ENCODE data around the gene PRAMEF9.
"Not testable (repeated sequence)": the region's sequence is repeated elsewhere in the genome, so short reads cannot be mapped to it uniquely, and the experiment has no call there.

PRAMEF9 gene

GRCh38 chr1:13171548-13171947 is at the start of gene PRAMEF9:
PRAMEF9 (plus strand) TSS chr1:13171848; CDS start chr1:13175281, 3,433 bp downstream.
- DNase-seq, result not testable (repeated sequence)

GRCh38 chr1:13155909-13156308 is 15.7 kb upstream of the PRAMEF9 start, which contains the start of gene PRAMEF26:
PRAMEF26 (minus strand) TSS chr1:13156009; CDS start chr1:13153095, 2,914 bp downstream.
- not testable (repeated sequence) for DNase-seq

DNA sequence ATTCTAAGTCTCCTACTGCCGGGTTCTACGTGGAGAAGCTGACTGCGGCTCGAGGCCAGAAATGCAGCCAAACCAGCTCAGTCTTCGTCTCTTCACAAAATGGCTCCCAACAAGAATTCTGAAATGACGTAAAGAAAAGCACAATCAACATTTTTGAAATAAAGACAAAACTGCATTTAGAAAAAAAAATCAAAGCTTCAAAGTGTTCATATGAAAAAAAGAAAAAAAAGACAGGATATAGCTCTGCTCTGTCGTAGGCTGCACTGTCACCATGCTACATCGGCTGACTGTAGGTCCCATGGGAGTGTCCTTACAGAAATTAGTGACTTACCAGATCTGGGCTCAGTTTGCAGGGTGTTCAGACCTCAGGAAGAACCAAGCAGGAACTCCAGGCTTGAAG is 6.1 kb upstream of the PRAMEF9 start, which contains the start of gene HNRNPCL4:
Gene HNRNPCL4, minus strand, starts transcription at position 101 of the 400 bp plus-strand sequence. CDS start 164 bp downstream, outside the sequence.
- not testable (repeated sequence) for DNase-seq

DNA sequence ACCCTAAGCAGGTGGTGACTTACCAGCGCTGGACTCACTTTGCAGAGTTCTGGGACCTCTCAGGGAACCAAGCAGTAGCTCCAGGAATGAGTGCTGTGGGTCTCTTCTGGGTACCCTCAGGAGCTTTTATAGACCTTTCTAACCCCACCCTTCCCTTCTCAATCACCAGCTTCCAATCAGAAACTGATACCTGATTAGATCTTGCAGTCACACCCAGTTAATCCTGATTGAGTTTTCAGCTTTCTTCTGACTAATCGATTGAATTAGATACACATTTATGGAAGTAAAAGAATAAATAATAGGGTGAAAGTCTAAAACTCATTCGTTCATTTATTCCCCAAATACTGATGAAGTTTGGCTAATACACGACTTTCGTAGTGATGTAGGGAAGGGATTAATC is 29.7 kb downstream of the PRAMEF9 start, which contains the start of gene PRAMEF13:
Gene PRAMEF13, minus strand, starts transcription at position 101 of the 400 bp plus-strand sequence. CDS start 1,820 bp downstream, outside the sequence.
- not testable (repeated sequence) for DNase-seq

- DNase-seq, result not testable (repeated sequence)
Measured at GRCh38 chr1:13208712-13209111, 37.1 kb downstream of the PRAMEF9 start.

DNA sequence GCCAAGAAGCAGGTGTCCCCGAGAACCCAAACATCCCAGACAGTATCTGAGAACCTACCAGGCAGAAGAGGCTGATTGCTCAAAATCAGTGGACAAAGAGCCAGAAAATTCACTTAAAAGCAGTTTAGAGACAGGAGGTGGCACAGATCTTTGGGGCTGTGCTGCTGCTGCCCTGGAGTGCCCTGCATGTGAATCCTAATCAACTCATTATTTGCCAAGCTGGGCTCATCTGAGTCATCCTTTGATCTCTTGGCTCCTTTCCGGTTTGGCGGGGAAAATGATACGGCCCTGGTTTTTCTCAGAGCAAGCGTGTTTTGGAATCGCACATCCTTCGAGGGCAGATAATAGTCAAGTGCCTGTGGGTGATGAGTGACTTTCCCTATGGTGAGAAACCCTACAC is 45.0 kb downstream of the PRAMEF9 start:
- DNase-seq, result not testable (repeated sequence)

GRCh38 chr1:13219203-13219602 is 47.6 kb downstream of the PRAMEF9 start:
- not testable (repeated sequence) for DNase-seq

- not testable (repeated sequence) for DNase-seq
Measured at GRCh38 chr1:13222788-13223187, 51.1 kb downstream of the PRAMEF9 start.

GRCh38 chr1:13224480-13225060 is 52.9 kb downstream of the PRAMEF9 start:
- DNase-seq, result peak; percentile 52

- peak; percentile 49 for DNase-seq
Measured at GRCh38 chr1:13225675-13226204, 54.1 kb downstream of the PRAMEF9 start, which contains the start of gene PRAMEF18. PRAMEF18 (minus strand) TSS chr1:13226154; CDS start chr1:13226106, 48 bp downstream.

DNA sequence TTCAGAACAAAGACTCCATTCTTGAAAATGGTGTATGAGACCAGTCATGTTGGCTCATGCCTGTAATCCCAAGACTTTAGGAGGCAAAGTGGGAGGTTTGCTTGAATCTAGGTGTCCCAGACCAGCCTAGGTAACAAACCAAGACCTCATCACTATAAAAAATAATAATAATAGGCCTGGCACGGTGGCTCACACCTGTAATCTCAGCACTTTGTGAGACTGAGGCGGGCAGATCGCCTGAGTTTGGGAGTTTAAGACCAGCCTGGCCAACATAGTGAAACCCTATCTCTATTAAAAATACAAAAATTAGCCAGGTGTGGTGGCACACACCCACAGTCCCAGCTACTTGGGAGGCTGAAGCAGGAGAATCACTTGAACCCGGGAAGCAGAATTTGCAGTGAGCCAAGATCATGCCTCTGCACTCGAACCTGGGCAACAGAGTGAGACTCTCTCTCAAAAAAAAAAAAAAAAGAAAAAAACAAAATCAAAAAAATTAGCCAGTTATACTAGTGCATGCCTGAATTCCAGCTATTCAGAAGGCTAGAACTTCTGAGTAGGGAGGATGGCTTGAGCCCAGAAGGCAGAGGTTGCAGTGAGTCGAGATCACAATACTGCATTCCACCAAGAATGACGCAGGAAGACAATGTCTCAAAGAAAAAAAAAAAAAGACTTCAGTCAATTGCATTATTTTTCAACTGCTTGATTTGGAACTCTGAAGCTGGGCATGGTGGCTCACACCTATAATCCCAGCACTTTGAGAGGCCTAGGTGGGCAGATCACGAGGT is 55.8 kb downstream of the PRAMEF9 start:
- peak; percentile 26 for DNase-seq

GRCh38 chr1:13228343-13228781 is 56.7 kb downstream of the PRAMEF9 start:
- DNase-seq, result peak; percentile 59
